IMR-90 (cell line): ENCODE data around the gene C16orf89. TPM values are rescaled to one million over a fixed set of nuclear protein-coding genes. Genes with fewer than 3 reads are reported as not detected.

Experiments
- ATAC-seq: fragments of 200-7000 bp; cut with Tn5 transposase; 2 replicates; pipeline ENCODE4 v1.9.1; 2020; ENCODE audit warnings: low read depth, mild to moderate bottlenecking, moderate library complexity
- BruUV-seq: library from RNA; stranded (reverse); fragments of 400-500 nt; replicated peaks from 2 replicates; lab custom pipeline; 2021; lab: Mats Ljungman, UMichigan
- CTCF ChIA-PET: fragments of 300-600 bp; formaldehyde crosslinking; extraction: SDS; loops from one replicate; lab custom pipeline; 2021; ENCODE audit warnings: antibody characterized with exemption; lab: Yijun Ruan, JAX
- POLR2A ChIA-PET: fragments of 300-600 bp; sonication (Branson Sonifier 250); formaldehyde crosslinking; loops from one replicate; lab custom pipeline; 2022; ENCODE audit warnings: antibody characterized with exemption; ENCODE audit not compliant: unreplicated experiment; lab: Charles Lee
- DNase-seq: peaks from one replicate; pipeline ENCODE4 v3.0.0; 2013
- H2AFZ ChIP-seq: replicated peaks from 2 replicates; pipeline ENCODE3; 2013; ENCODE audit warnings: low read length, mild to moderate bottlenecking; ENCODE audit not compliant: poor library complexity
- H2AK5ac ChIP-seq: 2 replicates; pipeline ENCODE4 v1.6.1; 2013; ENCODE audit warnings: low read depth, low read length, inconsistent platforms
- H2AK9ac ChIP-seq: replicated peaks from 2 replicates; pipeline ENCODE3; 2013; ENCODE audit warnings: mild to moderate bottlenecking, low read depth, low read length, moderate library complexity; ENCODE audit not compliant: poor library complexity
- H2BK120ac ChIP-seq: 2 replicates; pipeline ENCODE4 v1.6.1; 2013; ENCODE audit warnings: low read depth, low read length, inconsistent platforms
- H2BK15ac ChIP-seq: 3 replicates; pipeline ENCODE4 v1.6.1; 2013; ENCODE audit warnings: low read depth, low read length, inconsistent platforms
- H2BK20ac ChIP-seq: 2 replicates; pipeline ENCODE4 v1.6.1; 2013; ENCODE audit warnings: low read depth, mild to moderate bottlenecking, inconsistent platforms, low read length, moderate library complexity
- H2BK5ac ChIP-seq: 2 replicates; pipeline ENCODE4 v1.6.1; 2013; ENCODE audit warnings: mild to moderate bottlenecking, low read depth, low read length, inconsistent platforms; ENCODE audit not compliant: poor library complexity, severe bottlenecking
- H3K14ac ChIP-seq: replicated peaks from 2 replicates; pipeline ENCODE4 v1.6.1; 2013; ENCODE audit warnings: low read depth, low read length, inconsistent platforms
- H3K18ac ChIP-seq: 2 replicates; pipeline ENCODE4 v1.6.1; 2013; ENCODE audit warnings: low read depth, low read length, control low read depth
- H3K23ac ChIP-seq: 2 replicates; pipeline ENCODE4 v1.6.1; 2013; ENCODE audit warnings: low read depth, low read length, inconsistent platforms
- H3K27ac ChIP-seq: 2 replicates; pipeline ENCODE4 v1.5.1; 2013; ENCODE audit warnings: mild to moderate bottlenecking, control low read depth, low read length; ENCODE audit not compliant: insufficient read depth
- H3K27me3 ChIP-seq: 2 replicates; pipeline ENCODE4 v1.6.1; 2013; ENCODE audit warnings: low read length; ENCODE audit not compliant: control insufficient read depth, insufficient read depth
- H3K36me3 ChIP-seq: 2 replicates; pipeline ENCODE4 v1.6.1; 2013; ENCODE audit warnings: low read length, mixed read lengths; ENCODE audit not compliant: control insufficient read depth, insufficient read depth
- H3K4ac ChIP-seq: 2 replicates; pipeline ENCODE4 v1.6.1; 2013; ENCODE audit warnings: low read depth, low read length, inconsistent platforms
- H3K4me1 ChIP-seq: 2 replicates; pipeline ENCODE4 v1.6.1; 2013; ENCODE audit warnings: low read length, mixed read lengths; ENCODE audit not compliant: control insufficient read depth, insufficient read depth
- H3K4me2 ChIP-seq: 2 replicates; pipeline ENCODE4 v1.6.1; 2013; ENCODE audit warnings: low read depth, mild to moderate bottlenecking, control low read depth, low read length, moderate library complexity
- H3K4me3 ChIP-seq: 2 replicates; pipeline ENCODE4 v1.5.1; 2013; ENCODE audit warnings: low read depth, mild to moderate bottlenecking, control low read depth, low read length, moderate library complexity; ENCODE audit not compliant: insufficient read depth
- H3K56ac ChIP-seq: 2 replicates; pipeline ENCODE4 v1.6.1; 2013; ENCODE audit warnings: low read length, inconsistent platforms; ENCODE audit not compliant: insufficient read depth; ENCODE audit errors: extremely low read depth
- H3K79me1 ChIP-seq, 2 experiments: 2 replicates each; pipeline ENCODE4 v1.6.1; 2013; ENCODE audit warnings: low read length in 2 of 2, inconsistent platforms in 1 of 2, low read depth in 1 of 2
- H3K9ac ChIP-seq: 2 replicates; pipeline ENCODE4 v1.6.1; 2013; ENCODE audit warnings: low read depth, low read length, control low read depth
- H3K9me1 ChIP-seq: 2 replicates; pipeline ENCODE4 v1.6.1; 2013; ENCODE audit warnings: low read length, inconsistent platforms; ENCODE audit not compliant: insufficient read depth
- H3K9me3 ChIP-seq: 2 replicates; pipeline ENCODE4 v1.6.1; 2013; ENCODE audit warnings: low read length; ENCODE audit not compliant: control insufficient read depth, insufficient read depth
- H4K20me1 ChIP-seq: 2 replicates; pipeline ENCODE4 v1.6.1; 2013; ENCODE audit warnings: low read length, inconsistent platforms; ENCODE audit not compliant: insufficient read depth
- H4K5ac ChIP-seq: 2 replicates; pipeline ENCODE4 v1.6.1; 2013; ENCODE audit warnings: mild to moderate bottlenecking, low read depth, low read length, control low read depth
- H4K8ac ChIP-seq, 2 experiments: 2 replicates each; pipeline ENCODE4 v1.6.1; 2013; ENCODE audit warnings: low read depth in 2 of 2, low read length in 2 of 2, control low read depth in 1 of 2, inconsistent platforms in 1 of 2
- H4K91ac ChIP-seq: 2 replicates; pipeline ENCODE4 v1.6.1; 2013; ENCODE audit warnings: low read depth, low read length, inconsistent platforms; ENCODE audit not compliant: insufficient read depth
- BHLHE40 ChIP-seq: fragments of 150-350 bp; IDR thresholded peaks from 2 replicates; pipeline ENCODE4 v1.6.1; 2016; ENCODE audit warnings: mild to moderate bottlenecking, low read depth, low read length
- CEBPB ChIP-seq: IDR thresholded peaks from 2 replicates; pipeline ENCODE4 v1.6.1; 2012; ENCODE audit warnings: low read depth, low read length, improper control_type of control experiment
- CHD1 ChIP-seq: IDR thresholded peaks from 2 replicates; pipeline ENCODE4 v1.6.1; 2012; ENCODE audit warnings: low read depth, low read length, improper control_type of control experiment
- CTCF ChIP-seq: conservative IDR thresholded peaks from 2 replicates; pipeline ENCODE4 v1.5.1; 2012; ENCODE audit warnings: mild to moderate bottlenecking, low read depth, low read length, improper control_type of control experiment
- ELK1 ChIP-seq: fragments of 150-350 bp; IDR thresholded peaks from 2 replicates; pipeline ENCODE4 v1.6.1; 2016; ENCODE audit warnings: low read depth, mild to moderate bottlenecking, low read length, moderate library complexity, borderline replicate concordance
- FOS ChIP-seq: fragments of 150-350 bp; IDR thresholded peaks from 2 replicates; pipeline ENCODE4 v1.6.1; 2016; ENCODE audit warnings: low read depth, low read length
- MAFK ChIP-seq: IDR thresholded peaks from 2 replicates; pipeline ENCODE4 v1.6.1; 2012; ENCODE audit warnings: low read depth, low read length, improper control_type of control experiment
- MAZ ChIP-seq: IDR thresholded peaks from 2 replicates; pipeline ENCODE4 v1.6.1; 2012; ENCODE audit warnings: low read depth, mild to moderate bottlenecking, low read length, improper control_type of control experiment, moderate library complexity, borderline replicate concordance
- MXI1 ChIP-seq: IDR thresholded peaks from 2 replicates; pipeline ENCODE4 v1.6.1; 2012; ENCODE audit warnings: low read depth, mild to moderate bottlenecking, low read length, moderate library complexity, borderline replicate concordance
- NFE2L2 ChIP-seq: fragments of 150-350 bp; IDR thresholded peaks from 2 replicates; pipeline ENCODE4 v1.6.1; 2016; ENCODE audit warnings: low read depth, mild to moderate bottlenecking, low read length
- POLR2A ChIP-seq: IDR thresholded peaks from 2 replicates; pipeline ENCODE4 v1.6.1; 2012; ENCODE audit warnings: mild to moderate bottlenecking, low read depth, low read length
- RAD21 ChIP-seq: IDR thresholded peaks from 2 replicates; pipeline ENCODE4 v1.6.1; 2012; ENCODE audit warnings: low read length, improper control_type of control experiment
- RCOR1 ChIP-seq: IDR thresholded peaks from 2 replicates; pipeline ENCODE4 v1.6.1; 2012; ENCODE audit warnings: mild to moderate bottlenecking, low read length, improper control_type of control experiment; ENCODE audit not compliant: insufficient replicate concordance
- RFX5 ChIP-seq: IDR thresholded peaks from 2 replicates; pipeline ENCODE4 v1.8.0; 2012; ENCODE audit warnings: low read depth, mild to moderate bottlenecking, low read length, moderate library complexity
- SMC3 ChIP-seq: fragments of 150-350 bp; IDR thresholded peaks from 2 replicates; pipeline ENCODE4 v1.6.1; 2016; ENCODE audit warnings: low read depth, mild to moderate bottlenecking, antibody characterized with exemption, low read length, moderate library complexity
- WGBS, 2 experiments: methylation state at CpG; one replicate each; pipeline versions ENCODE4 v1.1.5 to v1.1.7; 2013; ENCODE audit warnings: missing lambda C conversion rate in 2 of 2; ENCODE audit not compliant: insufficient read length in 1 of 2; ENCODE audit errors: extremely low coverage in 2 of 2; 5-methylcytosine and 5-hydroxymethylcytosine counted together
- dilution Hi-C: fragments of 300-500 bp; cut with HindIII; formaldehyde crosslinking; loops from one replicate; pipeline ENCODE4 v1.14.3; 2018; ENCODE audit warnings: low sequenced_read_pairs; ENCODE audit not compliant: unreplicated experiment
- in situ Hi-C: fragments of 300-500 bp; cut with MboI; formaldehyde crosslinking; loops from 3 replicates; pipeline ENCODE4 v1.14.3; 2019; ENCODE audit warnings: low sequenced_read_pairs, inconsistent platforms, mixed read lengths
- intact Hi-C: fragments of 100-400 bp; cut with micrococcal nuclease; formaldehyde crosslinking; loops from 2 replicates; pipeline ENCODE4 v1.10.0; 2022
- polyA plus RNA-seq, 3 experiments: library from polyadenylated mRNA; depleted of rRNA; stranded (reverse); fragments of >200 nt; gene quantifications; 2 replicates each; pipeline ENCODE4 v1.2.3, GENCODE V29; 2012; ENCODE audit warnings: low replicate concordance in 1 of 3
- total RNA-seq: library from RNA; depleted of rRNA; stranded (reverse); fragments of >200 nt; gene quantifications from 2 replicates; pipeline ENCODE4 v1.2.3, GENCODE V29; 2012
- TF ChIP-seq, protein P1 (sequence below): fragments of 150-350 bp; IDR thresholded peaks from 2 replicates; pipeline ENCODE4 v1.6.1; 2017; ENCODE audit warnings: mild to moderate bottlenecking, antibody characterized with exemption, low read length, low read depth

C16orf89 gene
- total and polyA plus RNA-seq, 2 of the 4 experiments (the other 2 are of a cell fraction): 0.17 to 0.18 TPM

DNA sequence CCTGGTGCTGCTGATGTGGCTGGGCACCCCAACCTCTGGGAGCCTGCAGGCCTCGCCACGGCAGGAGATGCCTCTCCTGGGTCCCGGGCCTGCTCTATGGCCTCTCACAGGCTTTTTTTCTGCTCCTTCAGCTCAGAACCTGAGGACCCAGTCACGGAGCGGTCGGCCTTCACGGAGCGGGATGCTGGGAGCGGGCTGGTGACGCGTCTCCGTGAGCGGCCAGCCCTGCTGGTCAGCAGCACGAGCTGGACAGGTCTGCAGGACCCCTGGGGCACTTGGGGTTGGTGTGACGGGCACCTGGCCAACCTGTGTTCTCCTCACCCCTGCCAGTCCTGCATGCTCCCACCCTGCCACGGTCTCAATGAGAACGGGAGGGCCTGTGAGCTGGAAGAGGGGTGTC lies 12.9 kb upstream of the C16orf89 start:
- no peaks in the 10 kb centered on the region for H3K9me1 ChIP-seq
- peaks cover 44% of the 10 kb centered on the region for H3K36me3 ChIP-seq
- no peak overlapping the region for H4K8ac ChIP-seq
- no peak overlapping the region for H3K4ac ChIP-seq
- WGBS, 2 experiments: 100% methylated on average over 2 of the region's 17 CpGs; no CpG with 5 or more reads in 1 of the 2 experiments
- H3K9ac ChIP-seq: no peak overlapping the region
- dilution Hi-C loops (no loop called here), in situ Hi-C loops (no loop called here), intact Hi-C loops (no loop called here)
- no peak overlapping the region for H3K56ac ChIP-seq
- no peak for DNase-seq
- H2AK5ac ChIP-seq: no peak overlapping the region
- H3K4me2 ChIP-seq: no peak overlapping the region
- H3K14ac ChIP-seq: no peak overlapping the region
- CTCF ChIA-PET: no interaction called here
- no peak overlapping the region for H2BK15ac ChIP-seq
- H4K91ac ChIP-seq: no peak overlapping the region
- H3K79me1 ChIP-seq: peaks cover 4 to 20% of the 10 kb centered on the region in 2 experiments; a peak in 2 of 4 replicates
- TF ChIP-seq CTCF: no peak
- TF ChIP-seq, protein P1, sequence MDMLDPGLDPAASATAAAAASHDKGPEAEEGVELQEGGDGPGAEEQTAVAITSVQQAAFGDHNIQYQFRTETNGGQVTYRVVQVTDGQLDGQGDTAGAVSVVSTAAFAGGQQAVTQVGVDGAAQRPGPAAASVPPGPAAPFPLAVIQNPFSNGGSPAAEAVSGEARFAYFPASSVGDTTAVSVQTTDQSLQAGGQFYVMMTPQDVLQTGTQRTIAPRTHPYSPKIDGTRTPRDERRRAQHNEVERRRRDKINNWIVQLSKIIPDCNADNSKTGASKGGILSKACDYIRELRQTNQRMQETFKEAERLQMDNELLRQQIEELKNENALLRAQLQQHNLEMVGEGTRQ: no peak
- no peak for TF ChIP-seq RFX5
- no peak for TF ChIP-seq FOS
- TF ChIP-seq SMC3: no peak
- TF ChIP-seq MAZ: no peak
- TF ChIP-seq NFE2L2: no peak
- TF ChIP-seq CEBPB: no peak
- no peak for TF ChIP-seq BHLHE40
- TF ChIP-seq ELK1: no peak
- no peak for TF ChIP-seq RAD21
- TF ChIP-seq MAFK: no peak
- TF ChIP-seq RCOR1: no peak
- no peak for TF ChIP-seq POLR2A
- no peak for TF ChIP-seq MXI1
- no peak for TF ChIP-seq CHD1
- no peak overlapping the region for H3K23ac ChIP-seq
- H2BK5ac ChIP-seq: no peak overlapping the region
- no peak overlapping the region for H3K4me3 ChIP-seq
- H4K5ac ChIP-seq: no peak overlapping the region
- H3K27me3 ChIP-seq: no peaks in the 10 kb centered on the region
- H3K27ac ChIP-seq: no peak overlapping the region
- H2AFZ ChIP-seq: no peak overlapping the region
- no peaks in the 10 kb centered on the region for H3K9me3 ChIP-seq
- no peak overlapping the region for H2BK120ac ChIP-seq
- no peak overlapping the region for H3K18ac ChIP-seq
- no peak overlapping the region for H2AK9ac ChIP-seq
- no peaks in the 10 kb centered on the region for H4K20me1 ChIP-seq
- H3K4me1 ChIP-seq: no peaks in the 10 kb centered on the region
- POLR2A ChIA-PET: no interaction called here
- BruUV-seq: no TSS peak
- ATAC-seq: no peak
- H2BK20ac ChIP-seq: no peak overlapping the region
